HUES64 (cell line): ENCODE results near the gene AFF3.

Experiments
- H3K27ac ChIP-seq: 2 replicates; pipeline ENCODE4 v1.7.0; 2013; ENCODE audit warnings: low read depth, low read length, inconsistent platforms
- H3K27me3 ChIP-seq: 2 replicates; pipeline ENCODE4 v1.6.1; 2013; ENCODE audit warnings: mild to moderate bottlenecking, low read length; ENCODE audit not compliant: insufficient read depth
- H3K36me3 ChIP-seq: 2 replicates; pipeline ENCODE4 v1.6.1; 2013; ENCODE audit warnings: mild to moderate bottlenecking, low read length; ENCODE audit not compliant: insufficient read depth
- H3K4me1 ChIP-seq: 2 replicates; pipeline ENCODE4 v1.6.1; 2013; ENCODE audit warnings: mild to moderate bottlenecking, low read length, moderate library complexity; ENCODE audit not compliant: insufficient read depth
- H3K4me3 ChIP-seq: 2 replicates; pipeline ENCODE4 v1.5.1; 2013; ENCODE audit warnings: mild to moderate bottlenecking, low read length, moderate library complexity
- H3K9ac ChIP-seq: 2 replicates; pipeline ENCODE4 v1.6.1; 2013; ENCODE audit warnings: mild to moderate bottlenecking, low read depth, low read length
- H3K9me3 ChIP-seq: 2 replicates; pipeline ENCODE4 v1.6.1; 2013; ENCODE audit warnings: low read depth, low read length; ENCODE audit not compliant: insufficient read depth
- WGBS: fragments of 150-250, 120-280 bp; methylation state at CpG from one replicate; pipeline ENCODE4 v1.1.7; 2013; ENCODE audit warnings: missing lambda C conversion rate; 5-methylcytosine and 5-hydroxymethylcytosine counted together

AFF3 gene

GRCh38 chr2:99605036-99605435 lies 537.4 kb downstream of the AFF3 start:
- no peak overlapping the region for H3K9ac ChIP-seq
- no peaks in the 10 kb centered on the region for H3K36me3 ChIP-seq
- 97% methylated on average over 7 of the region's 7 CpGs for WGBS
- no peaks in the 10 kb centered on the region for H3K9me3 ChIP-seq
- H3K4me3 ChIP-seq: no peak overlapping the region
- no peak overlapping the region for H3K27ac ChIP-seq
- H3K27me3 ChIP-seq: no peaks in the 10 kb centered on the region
- peaks cover 9% of the 10 kb centered on the region; the same call in 1 of the 2 replicates for H3K4me1 ChIP-seq

- Histone ChIP-seq H3K27me3 (no peaks in the 10 kb centered on the region), H3K9me3 (no peaks in the 10 kb centered on the region), H3K4me3 (no peak overlapping the region), H3K36me3 (no peaks in the 10 kb centered on the region), H3K4me1 (peaks cover 9% of the 10 kb centered on the region; the same call in 1 of the 2 replicates), H3K9ac (no peak overlapping the region), H3K27ac (no peak overlapping the region)
- 74% methylated on average over 4 of the region's 4 CpGs for WGBS
Measured at GRCh38 chr2:99602476-99602875, 539.9 kb downstream of the AFF3 start.

GRCh38 chr2:99600981-99601651 lies 541.3 kb downstream of the AFF3 start:
- Histone ChIP-seq H3K36me3 (no peaks in the 10 kb centered on the region), H3K4me3 (no peak overlapping the region), H3K9ac (no peak overlapping the region), H3K4me1 (peaks cover 9% of the 10 kb centered on the region; the same call in 1 of the 2 replicates), H3K27me3 (no peaks in the 10 kb centered on the region), H3K27ac (no peak overlapping the region), H3K9me3 (no peaks in the 10 kb centered on the region)
- 56% methylated on average over 18 of the region's 20 CpGs for WGBS

- Histone ChIP-seq H3K27me3 (no peaks in the 10 kb centered on the region), H3K9ac (no peak overlapping the region), H3K4me3 (no peak overlapping the region), H3K36me3 (no peaks in the 10 kb centered on the region), H3K9me3 (no peaks in the 10 kb centered on the region), H3K4me1 (peaks cover 9% of the 10 kb centered on the region; the same call in 1 of the 2 replicates), H3K27ac (no peak overlapping the region)
- WGBS: 90% methylated on average over 9 of the region's 9 CpGs
Measured at GRCh38 chr2:99598441-99598840, 543.9 kb downstream of the AFF3 start.

- WGBS: 94% methylated on average over 9 of the region's 9 CpGs
- H3K9me3 ChIP-seq: no peaks in the 10 kb centered on the region
- no peaks in the 10 kb centered on the region for H3K36me3 ChIP-seq
- no peak overlapping the region for H3K4me3 ChIP-seq
- H3K4me1 ChIP-seq: peaks cover 4% of the 10 kb centered on the region; the same call in 1 of the 2 replicates
- H3K27me3 ChIP-seq: no peaks in the 10 kb centered on the region
- H3K27ac ChIP-seq: no peak overlapping the region
- no peak overlapping the region for H3K9ac ChIP-seq
Measured at GRCh38 chr2:99597616-99598015, 544.8 kb downstream of the AFF3 start.

- Histone ChIP-seq H3K27me3 (no peaks in the 10 kb centered on the region), H3K9ac (no peak overlapping the region)
- WGBS: 98% methylated on average over 3 of the region's 3 CpGs
Measured at GRCh38 chr2:99595373-99595772, 547.0 kb downstream of the AFF3 start.

GRCh38 chr2:99593692-99594427 lies 548.5 kb downstream of the AFF3 start:
- 95% methylated on average over 54 of the region's 54 CpGs for WGBS
- Histone ChIP-seq H3K9me3 (no peaks in the 10 kb centered on the region), H3K27ac (no peak overlapping the region), H3K4me3 (no peak overlapping the region), H3K36me3 (no peaks in the 10 kb centered on the region), H3K27me3 (no peaks in the 10 kb centered on the region), H3K4me1 (no peaks in the 10 kb centered on the region), H3K9ac (no peak overlapping the region)

More at GRCh38 chr2:99595373-99595772, 547.0 kb downstream of the AFF3 start:
- Histone ChIP-seq H3K4me3 (no peak overlapping the region), H3K27ac (no peak overlapping the region), H3K36me3 (no peaks in the 10 kb centered on the region), H3K9me3 (no peaks in the 10 kb centered on the region), H3K4me1 (no peaks in the 10 kb centered on the region)

- H3K27me3 ChIP-seq: no peaks in the 10 kb centered on the region
- WGBS: 84% methylated on average over 3 of the region's 3 CpGs
- H3K36me3 ChIP-seq: no peaks in the 10 kb centered on the region
- H3K9ac ChIP-seq: no peak overlapping the region
- H3K4me1 ChIP-seq: peaks cover 16% of the 10 kb centered on the region
- no peak overlapping the region for H3K4me3 ChIP-seq
- no peak overlapping the region for H3K27ac ChIP-seq
- no peaks in the 10 kb centered on the region for H3K9me3 ChIP-seq
Measured at GRCh38 chr2:99576775-99577174, 565.6 kb downstream of the AFF3 start.

GRCh38 chr2:99573634-99574251 lies 568.6 kb downstream of the AFF3 start:
- H3K4me1 ChIP-seq: peaks cover 22% of the 10 kb centered on the region
- H3K27me3 ChIP-seq: no peaks in the 10 kb centered on the region
- 86% methylated on average over 11 of the region's 11 CpGs for WGBS
- no peak overlapping the region for H3K27ac ChIP-seq
- no peak overlapping the region for H3K4me3 ChIP-seq
- no peaks in the 10 kb centered on the region for H3K36me3 ChIP-seq
- no peaks in the 10 kb centered on the region for H3K9me3 ChIP-seq
- no peak overlapping the region for H3K9ac ChIP-seq

- Histone ChIP-seq H3K27me3 (no peaks in the 10 kb centered on the region), H3K9ac (no peak overlapping the region; the same call in 1 of the 2 replicates)
- 45% methylated on average over 13 of the region's 13 CpGs for WGBS
Measured at GRCh38 chr2:99572373-99573164, 569.8 kb downstream of the AFF3 start.

More at GRCh38 chr2:99572373-99573164, 569.8 kb downstream of the AFF3 start:
- Histone ChIP-seq H3K36me3 (no peaks in the 10 kb centered on the region), H3K4me3 (no peak overlapping the region), H3K9me3 (no peaks in the 10 kb centered on the region), H3K4me1 (peaks cover 22% of the 10 kb centered on the region), H3K27ac (no peak overlapping the region)
